GM19025 (cell line): ENCODE data around the gene FAM53C.
"Not testable (repeated sequence)": the region's sequence is repeated elsewhere in the genome, so short reads cannot be mapped to it uniquely, and the experiment has no call there.

ENCODE experiments used
- ATAC-seq: cut with Tn5 transposase; IDR thresholded peaks from one replicate; pipeline ENCODE4 v1.9.1; 2021; ENCODE audit warnings: mild to moderate bottlenecking, low read depth, moderate library complexity; ENCODE audit not compliant: unreplicated experiment

Gene FAM53C

DNA sequence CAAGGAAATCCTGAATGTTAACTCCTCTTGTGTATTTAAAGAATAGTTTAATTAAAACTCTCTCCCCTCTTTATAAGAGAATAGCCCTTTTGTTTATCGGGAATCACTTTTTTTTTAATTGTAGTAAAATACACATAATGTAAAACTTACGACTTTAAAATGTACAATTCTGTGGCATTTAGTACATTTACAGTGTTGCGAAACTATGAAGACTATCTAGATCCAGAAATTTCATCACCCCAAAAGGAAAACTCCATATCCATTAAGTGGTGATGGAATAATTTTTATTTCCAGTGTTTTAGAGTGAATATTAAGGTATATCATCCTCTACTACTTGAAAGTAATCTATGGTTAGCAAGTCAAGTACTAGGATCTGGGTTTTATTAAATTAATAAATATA is 51.3 kb downstream of the FAM53C start:
- no peak for ATAC-seq

GRCh38 chr5:138389911-138390310 is 51.8 kb downstream of the FAM53C start:
- ATAC-seq = not testable (repeated sequence)

DNA sequence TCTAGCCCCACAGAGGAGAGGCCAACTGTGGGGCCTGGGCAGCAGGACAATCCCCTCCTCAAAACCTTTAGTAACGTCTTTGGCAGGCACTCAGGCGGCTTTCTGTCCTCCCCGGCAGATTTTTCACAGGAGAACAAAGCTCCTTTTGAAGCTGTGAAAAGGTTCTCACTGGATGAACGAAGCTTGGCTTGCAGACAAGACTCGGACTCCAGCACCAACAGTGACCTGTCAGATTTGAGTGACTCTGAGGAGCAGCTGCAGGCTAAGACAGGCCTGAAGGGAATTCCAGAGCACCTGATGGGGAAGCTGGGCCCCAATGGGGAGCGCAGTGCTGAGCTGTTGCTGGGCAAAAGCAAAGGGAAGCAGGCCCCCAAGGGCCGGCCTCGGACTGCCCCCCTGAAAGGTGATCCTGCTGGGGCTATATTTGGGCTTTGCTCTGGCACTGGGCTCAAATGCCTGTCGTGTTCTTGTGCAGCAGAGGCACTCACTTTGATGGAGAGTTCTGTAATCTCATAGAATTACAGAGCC is 53.9 kb downstream of the FAM53C start:
- no peak for ATAC-seq
